Epidermal melanocyte (primary cell): Measurements from ENCODE around the gene CPS1.

Experiments
- DNase-seq: peaks from one replicate; pipeline ENCODE4 v3.0.0; 2011; ENCODE audit warnings: low spot score; ENCODE audit not compliant: insufficient read length

CPS1 gene

GRCh38 chr2:210604666-210605065, 48.3 kb downstream of the CPS1 start:
- DNase-seq: no peak

GRCh38 chr2:210606001-210606400, 49.6 kb downstream of the CPS1 start:
- no peak for DNase-seq

DNA sequence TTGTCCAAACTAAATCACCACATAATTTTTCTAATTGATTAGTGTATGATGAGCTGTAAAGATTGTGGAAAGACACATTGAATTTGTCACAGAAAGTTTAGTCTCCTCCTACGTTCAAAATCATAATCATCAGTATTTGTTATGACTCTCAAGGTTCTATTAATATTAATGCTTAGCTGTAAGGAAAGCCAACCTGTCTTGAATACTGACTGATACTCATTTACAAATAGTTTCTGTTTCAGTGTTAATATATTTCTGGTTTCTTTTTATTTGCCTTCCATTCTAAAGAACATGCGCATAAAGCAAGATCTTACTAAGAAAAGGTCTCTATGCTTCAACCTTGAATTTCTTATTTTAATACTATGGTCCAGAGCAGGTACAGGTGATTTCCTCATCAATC, 55.1 kb downstream of the CPS1 start:
- no peak for DNase-seq

DNA sequence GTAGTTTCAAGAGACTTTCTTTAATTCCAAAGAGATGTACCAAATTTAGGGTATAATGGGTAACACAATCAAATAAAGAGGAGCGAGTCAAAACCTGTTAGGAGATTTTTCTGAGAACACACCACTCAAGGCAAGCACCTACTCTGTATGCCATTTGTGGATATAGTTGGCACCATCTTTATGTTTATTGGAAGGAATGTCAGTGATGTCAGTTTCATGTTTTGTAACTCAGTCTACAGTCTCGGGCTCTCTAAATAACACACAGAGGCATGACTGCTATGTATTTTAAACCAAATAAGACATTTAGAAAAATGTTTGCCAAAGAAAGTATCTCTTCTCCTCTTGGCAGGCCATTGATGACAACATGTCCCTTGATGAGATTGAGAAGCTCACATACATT, 59.7 kb downstream of the CPS1 start:
- no peak for DNase-seq

DNA sequence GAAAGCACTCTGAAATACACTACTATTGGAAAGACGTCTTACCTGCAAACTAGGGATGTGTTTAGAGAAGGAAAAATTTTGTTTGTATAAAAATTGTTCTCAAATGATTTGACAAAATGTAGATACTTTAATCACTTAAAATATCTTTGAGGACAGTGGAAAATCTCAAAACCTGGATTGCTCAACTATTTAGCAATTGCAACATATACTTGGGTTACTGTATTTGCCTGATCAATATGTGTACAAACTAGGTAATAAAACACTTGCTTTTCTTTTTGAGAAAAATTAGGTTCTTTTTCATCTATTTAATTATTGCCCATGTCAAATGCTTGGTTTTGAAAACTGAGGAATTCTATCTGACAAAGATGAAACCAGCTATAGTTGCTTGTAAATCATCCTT, 60.9 kb downstream of the CPS1 start:
- no peak for DNase-seq

- DNase-seq: peak; percentile 49
Measured at GRCh38 chr2:210617732-210618330, 61.4 kb downstream of the CPS1 start.

DNA sequence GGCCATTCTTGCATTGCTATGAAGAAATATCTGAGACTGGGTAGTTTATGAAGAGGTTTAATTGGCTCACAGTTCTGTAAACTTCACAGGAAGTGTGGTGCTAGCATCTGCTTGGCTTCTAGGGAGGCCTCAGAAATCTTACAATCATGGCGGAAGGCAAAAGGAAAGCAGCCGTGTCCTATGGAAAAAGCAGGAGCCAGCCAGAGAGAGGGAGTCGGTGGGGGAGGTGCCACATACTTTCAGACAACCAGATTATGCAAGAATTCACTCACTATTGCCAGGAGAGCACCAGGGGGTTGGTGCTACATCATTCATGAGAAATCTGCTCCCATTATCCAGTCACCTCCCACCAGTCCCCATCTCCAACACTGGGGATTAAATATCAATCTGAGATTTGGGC, 64.1 kb downstream of the CPS1 start:
- no peak for DNase-seq

DNA sequence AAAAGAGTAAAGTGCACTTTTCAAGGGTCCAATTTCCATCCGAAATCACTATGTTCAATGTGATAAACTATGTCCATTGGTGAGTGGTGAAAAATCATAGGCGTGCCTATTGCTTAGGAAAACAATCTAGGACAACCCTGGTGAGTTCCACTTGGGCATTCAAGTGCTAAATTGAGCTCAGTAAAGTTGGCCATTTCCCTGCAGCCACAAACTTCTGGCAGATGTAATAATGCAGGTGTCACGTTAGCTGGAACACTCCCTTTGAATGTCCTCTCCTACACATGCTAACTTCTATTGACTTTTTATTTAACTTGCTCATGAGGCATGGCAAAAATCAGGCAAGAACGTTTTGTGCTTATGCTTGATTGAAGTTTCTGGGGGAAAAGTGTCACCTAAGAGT, 67.1 kb downstream of the CPS1 start:
- no peak for DNase-seq

- no peak for DNase-seq
Measured at GRCh38 chr2:210626849-210627248, 70.5 kb downstream of the CPS1 start.

DNA sequence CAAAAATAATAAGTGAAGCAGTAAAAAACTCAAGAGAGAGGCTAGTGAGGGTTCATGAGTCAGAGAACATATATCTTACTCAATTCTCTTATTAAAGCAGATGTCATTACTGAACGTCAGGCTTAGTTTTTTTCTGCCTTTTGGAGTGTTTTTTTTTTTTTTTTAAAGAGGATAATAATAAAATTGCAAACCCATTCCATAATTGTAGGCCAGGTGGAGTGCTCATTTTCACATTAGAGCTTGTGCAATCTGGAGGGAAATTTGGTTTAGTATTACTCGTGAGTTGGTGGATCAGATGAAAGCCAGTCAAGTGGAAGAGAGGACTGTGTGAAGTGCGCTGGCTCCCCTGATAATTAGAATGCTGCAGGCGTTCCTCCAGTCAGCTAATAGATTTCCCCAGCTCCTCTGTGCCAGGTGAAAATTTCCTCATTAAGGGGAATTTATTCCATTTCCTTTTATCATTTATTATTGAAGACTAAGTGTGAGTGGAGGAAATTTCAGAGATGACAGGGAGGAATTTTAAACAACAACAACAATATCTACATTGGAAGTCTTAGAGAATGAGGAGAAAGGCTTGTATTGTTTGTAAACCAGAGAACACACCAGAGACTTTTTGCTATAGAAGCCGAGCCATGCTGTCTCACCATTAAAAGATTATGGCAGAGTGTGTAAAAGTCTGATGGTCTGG, 74.6 kb downstream of the CPS1 start:
- no peak for DNase-seq

DNA sequence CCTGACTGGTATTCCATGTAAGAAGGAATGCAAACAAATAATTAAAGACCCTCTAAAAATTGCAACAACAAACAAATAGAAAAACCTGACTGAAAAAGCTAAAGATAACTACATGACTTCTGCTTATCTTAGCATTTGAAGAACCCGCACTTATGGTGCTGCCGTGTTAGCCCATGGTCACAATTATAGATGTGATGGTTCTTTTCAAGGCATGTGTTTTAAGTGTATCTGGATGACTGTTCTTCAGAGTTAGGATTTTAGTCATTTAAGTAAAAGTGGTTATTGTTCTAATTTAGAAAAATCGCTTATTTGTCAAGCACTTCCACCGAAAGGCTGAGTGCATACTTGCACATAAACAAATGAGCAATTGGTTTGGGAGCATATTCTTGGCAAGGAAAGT, 77.3 kb downstream of the CPS1 start:
- DNase-seq: no peak

DNA sequence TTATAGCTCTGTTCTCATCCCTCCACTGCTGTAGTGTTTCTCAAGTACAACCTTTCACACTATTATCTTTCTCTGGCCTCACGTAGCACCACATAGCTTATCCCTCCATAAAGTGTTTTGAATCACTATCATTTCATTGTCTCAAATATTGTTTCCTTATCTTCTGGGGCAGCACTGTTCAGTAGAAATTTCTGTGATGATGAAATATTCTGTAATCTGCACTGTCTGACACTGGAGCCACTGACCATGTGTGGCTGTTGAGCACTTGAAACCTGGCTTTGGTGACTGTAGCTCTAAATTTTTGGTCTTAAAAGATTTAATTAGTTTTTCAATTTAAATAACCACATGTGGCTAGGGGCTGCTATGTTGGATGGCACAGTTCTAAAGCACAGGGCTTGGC, 78.9 kb downstream of the CPS1 start:
- DNase-seq: no peak

DNA sequence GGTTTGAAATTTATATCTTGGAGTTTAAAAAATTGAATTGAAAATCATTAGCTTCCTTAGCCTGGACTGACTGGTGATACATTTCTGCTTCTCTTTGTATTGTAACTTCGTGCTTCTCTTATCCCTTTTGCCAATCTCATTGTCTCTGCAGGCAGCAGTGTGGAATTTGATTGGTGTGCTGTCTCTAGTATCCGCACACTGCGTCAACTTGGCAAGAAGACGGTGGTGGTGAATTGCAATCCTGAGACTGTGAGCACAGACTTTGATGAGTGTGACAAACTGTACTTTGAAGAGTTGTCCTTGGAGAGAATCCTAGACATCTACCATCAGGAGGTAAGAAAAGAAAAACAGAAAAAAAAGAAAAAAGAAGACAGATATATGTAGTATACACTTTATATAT, 85.9 kb downstream of the CPS1 start:
- no peak for DNase-seq

DNA sequence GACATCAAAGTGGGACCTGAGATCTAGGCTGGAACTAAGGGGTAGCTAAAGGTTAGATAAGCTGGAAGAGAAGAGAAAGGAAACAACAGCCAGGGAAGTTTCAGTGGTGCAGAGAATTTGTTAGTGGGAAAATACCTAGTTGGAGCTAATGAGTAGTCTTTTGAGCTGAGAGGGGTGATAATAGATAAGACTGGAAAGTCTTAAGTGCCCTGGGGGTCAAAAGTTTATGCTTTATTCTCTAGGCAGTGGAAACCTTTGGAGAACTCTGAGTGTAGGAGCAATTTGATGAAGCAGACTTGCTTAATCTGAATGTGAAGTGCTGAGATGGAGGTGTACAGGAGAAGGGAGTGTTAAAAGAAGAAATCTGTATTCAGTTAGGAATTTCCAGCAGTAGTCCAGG, 90.8 kb downstream of the CPS1 start:
- no peak for DNase-seq

GRCh38 chr2:210654091-210654490, 97.7 kb downstream of the CPS1 start:
- DNase-seq: no peak

- DNase-seq: no peak
Measured at GRCh38 chr2:210655229-210655975, 99.0 kb downstream of the CPS1 start.

DNA sequence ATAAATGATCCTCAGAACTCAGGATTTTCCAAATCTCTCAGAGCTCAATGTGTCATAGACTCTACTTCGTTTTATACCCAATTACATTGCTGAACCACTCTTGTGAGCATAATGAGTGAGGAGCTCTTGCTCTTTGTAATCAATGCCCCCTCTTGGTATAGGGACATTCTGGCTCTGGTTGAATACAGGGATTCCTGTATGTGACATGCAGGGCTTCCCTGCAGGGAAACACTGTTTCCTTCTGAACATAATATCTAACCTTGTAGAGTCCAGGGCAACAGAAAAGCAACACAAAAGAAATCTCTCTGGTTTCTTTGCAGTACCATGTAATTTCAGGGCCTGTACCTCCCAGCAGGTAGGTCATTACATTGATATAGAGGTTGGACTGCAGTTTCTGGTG, 101.5 kb downstream of the CPS1 start:
- DNase-seq: no peak

- no peak for DNase-seq
Measured at GRCh38 chr2:210660751-210661150, 104.4 kb downstream of the CPS1 start.

DNA sequence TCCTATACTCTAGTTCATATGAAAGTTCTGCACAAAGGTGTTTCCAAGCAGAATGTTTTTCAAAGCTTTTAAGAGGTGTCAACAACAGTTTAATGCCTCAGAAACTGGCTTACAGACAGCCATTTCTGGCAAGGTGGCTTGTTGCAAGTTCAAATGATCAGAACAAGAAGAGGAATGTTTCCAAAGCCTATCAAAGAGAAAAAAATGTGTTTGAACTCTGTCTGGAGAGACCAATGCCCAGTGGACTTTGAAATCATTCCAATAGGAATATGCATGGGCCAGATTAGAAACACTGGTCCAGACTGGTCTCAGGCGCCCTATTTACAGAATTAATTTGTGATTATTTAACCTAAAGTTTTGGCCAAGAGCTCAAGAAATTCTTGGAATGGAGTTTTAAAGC, 106.2 kb downstream of the CPS1 start:
- DNase-seq: no peak

- DNase-seq: no peak
Measured at GRCh38 chr2:210663631-210664089, 107.3 kb downstream of the CPS1 start.

DNA sequence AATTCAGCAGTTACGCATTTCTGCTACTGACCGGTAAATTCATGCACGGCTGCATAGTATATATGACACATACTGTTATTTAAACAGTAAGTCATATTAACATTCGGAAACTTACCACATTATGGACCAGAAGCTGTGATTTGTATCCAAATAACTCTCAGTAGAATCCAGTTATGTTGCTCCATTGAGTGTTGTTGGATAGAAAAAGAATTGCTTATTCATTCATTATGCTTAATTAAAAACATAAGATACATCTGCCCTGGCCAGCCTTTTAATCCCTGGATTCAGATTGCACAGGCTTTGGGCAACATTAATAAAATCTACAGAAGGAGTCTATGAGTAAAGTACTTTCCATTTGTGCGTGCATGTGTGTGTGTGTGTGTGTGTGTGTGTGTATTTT, 111.3 kb downstream of the CPS1 start:
- DNase-seq: no peak

DNA sequence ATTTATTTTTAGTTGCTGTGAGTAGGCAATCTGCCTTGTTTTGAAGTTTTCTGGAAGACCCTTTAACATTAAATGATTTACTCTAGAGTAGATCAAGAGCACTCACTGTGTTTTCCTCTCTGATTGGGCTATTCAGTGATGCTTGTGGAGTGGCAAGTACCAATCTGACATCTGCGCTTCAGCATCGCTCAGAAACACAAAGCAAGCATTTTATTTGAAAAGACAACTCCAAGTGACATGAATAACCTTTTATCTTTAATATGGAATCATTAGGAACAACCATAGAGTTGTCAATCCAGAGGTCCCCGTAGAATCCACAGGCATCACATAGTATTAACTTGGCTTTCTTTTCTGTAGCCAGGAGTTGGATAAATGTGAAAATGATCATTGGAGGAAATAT, 114.7 kb downstream of the CPS1 start:
- no peak for DNase-seq

- DNase-seq: no peak
Measured at GRCh38 chr2:210673117-210673516, 116.7 kb downstream of the CPS1 start.
